ENCODE data around the gene FLOT2. TPM values are rescaled to one million over a fixed set of nuclear protein-coding genes. Genes with fewer than 3 reads are reported as not detected.

Gene FLOT2
- total RNA-seq, 1 experiment from 2014 or later: 98.1 TPM

DNA sequence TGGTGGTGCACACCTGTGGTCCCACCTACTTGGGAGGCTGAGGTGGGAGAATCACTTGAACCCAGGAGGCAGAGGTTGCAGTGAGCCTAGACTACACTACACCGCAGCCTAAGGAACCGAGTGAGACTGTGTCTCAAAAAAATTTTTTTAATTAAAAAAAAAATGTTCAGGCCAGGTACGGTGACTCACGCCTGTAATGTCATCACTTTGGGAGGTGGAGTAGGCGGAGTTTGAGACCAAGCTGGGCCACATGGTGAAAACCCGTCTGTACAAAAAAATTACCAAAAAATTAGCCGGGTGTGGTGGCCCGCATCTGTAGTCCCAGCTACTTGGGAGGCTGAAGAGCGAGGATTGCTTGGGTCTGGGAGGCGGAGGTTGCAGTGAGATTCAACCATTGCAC is 51.3 kb downstream of the FLOT2 start:
- no peak for TF ChIP-seq CEBPB (IDR thresholded peaks at IDR 0.05; ENCODE audit: low read depth)
- no peak for TF ChIP-seq EGR1 (IDR thresholded peaks at IDR 0.05; ENCODE audit: low read depth)
- TF ChIP-seq ZFX (IDR thresholded peaks at IDR 0.05): no peak
- TF ChIP-seq ZNF274 (IDR thresholded peaks at IDR 0.05; ENCODE audit: low read depth, low read length): no peak
- TF ChIP-seq POLR2AphosphoS5 (IDR thresholded peaks at IDR 0.05; ENCODE audit: low read depth, low read length): no peak
- no peak for TF ChIP-seq FOSL1 (IDR thresholded peaks at IDR 0.05; ENCODE audit: low read depth)
- no peak for TF ChIP-seq SRF (IDR thresholded peaks at IDR 0.05; ENCODE audit: low read depth)
- TF ChIP-seq RAD21 (IDR thresholded peaks at IDR 0.05; ENCODE audit: low read depth): no peak
- TF ChIP-seq CBX3 (IDR thresholded peaks at IDR 0.05; ENCODE audit: low read depth): no peak
- TF ChIP-seq ZBTB33 (IDR thresholded peaks at IDR 0.05; ENCODE audit: extremely low read depth, insufficient replicate concordance, low read length): no peak
- no peak for TF ChIP-seq CTCF (IDR thresholded peaks at IDR 0.05 in 2 of 3, conservative IDR thresholded peaks at IDR 0.05 in 1 of 3; ENCODE audit: borderline replicate concordance in 1 of 3, insufficient read depth in 1 of 3, low read depth in 2 of 3, low read length in 2 of 3)
- TF ChIP-seq ELF1 (IDR thresholded peaks at IDR 0.05; ENCODE audit: borderline replicate concordance, low read depth): no peak
- TF ChIP-seq EZH2 (IDR thresholded peaks at IDR 0.05): no peak
- TF ChIP-seq ATF3 (IDR thresholded peaks at IDR 0.05): no peak
- TF ChIP-seq SIN3A (IDR thresholded peaks at IDR 0.05; ENCODE audit: low read depth): no peak
- TF ChIP-seq EZH2phosphoT487 (IDR thresholded peaks at IDR 0.05; ENCODE audit: borderline replicate concordance): no peak
- no peak for TF ChIP-seq MAX (IDR thresholded peaks at IDR 0.05)
- no peak for TF ChIP-seq JUND (IDR thresholded peaks at IDR 0.05)
- no peak for TF ChIP-seq SP1 (IDR thresholded peaks at IDR 0.05; ENCODE audit: low read depth)
- TF ChIP-seq TCF7L2 (IDR thresholded peaks at IDR 0.05; ENCODE audit: borderline replicate concordance, extremely low read depth, insufficient read depth, insufficient read length): no peak
- ChIA-PET CTCF (no interaction called here), POLR2A (no interaction called here), RAD21 (ENCODE audit: low non-redundant PET in 1 of 2, low total read pairs in 2 of 2, uncharacterized antibody in 2 of 2, unreplicated experiment in 2 of 2) (no interaction called here)
- Histone ChIP-seq H3K4me1 (ENCODE audit: control insufficient read depth in 1 of 2, insufficient read depth in 2 of 2, low read length in 2 of 2) (peaks cover 3 to 18% of the 10 kb centered on the region in 2 experiments; a peak in 3 of 4 replicates), H3K27me3 (ENCODE audit: insufficient read depth, low read length) (no peaks in the 10 kb centered on the region), H3K9ac (ENCODE audit: low read length) (no peak overlapping the region), H3K79me2 (ENCODE audit: insufficient read depth, low read length) (peaks cover 13% of the 10 kb centered on the region), H3K9me2 (ENCODE audit: insufficient read depth) (no peaks in the 10 kb centered on the region), H2AFZ (ENCODE audit: low read depth, low read length, poor library complexity, severe bottlenecking) (no peak overlapping the region), H3K4me2 (ENCODE audit: low read length) (no peak overlapping the region), H3K4me3 (replicated peaks in 1 of 2; ENCODE audit: low read depth in 1 of 2, low read length in 2 of 2) (no peak overlapping the region), H3K36me3 (ENCODE audit: control insufficient read depth in 1 of 2, insufficient read depth in 2 of 2, low read length in 2 of 2) (no peaks in the 10 kb centered on the region), H3K9me3 (ENCODE audit: control insufficient read depth in 1 of 2, insufficient read depth in 1 of 2, low read depth in 1 of 2, low read length in 2 of 2) (no peaks in the 10 kb centered on the region), H3K27ac (ENCODE audit: low read depth, low read length) (no peak overlapping the region), H4K20me1 (ENCODE audit: insufficient read depth) (no peaks in the 10 kb centered on the region)
- ATAC-seq (no peak), DNase-seq (ENCODE audit: low read depth, low spot score) (no peak)
- no TSS peak for BruUV-seq (replicated peaks)
- intact Hi-C loops (cut with micrococcal nuclease): no loop called here

Measured in HCT116 (cell line).